Measurements from ENCODE around the gene TBC1D10B. TPM values are rescaled to one million over a fixed set of nuclear protein-coding genes. Genes with fewer than 3 reads are reported as not detected.

Gene TBC1D10B
- total RNA-seq, 3 donors from 2014 or later: 46.4 to 48.8 (median 47.5) TPM

- DNase-seq (peak in 1 of 3 donors; percentile 2), ATAC-seq (no peak)
- intact Hi-C loops (cut with DNase I, micrococcal nuclease): no loop called here
- Histone ChIP-seq H3K9me3 (no peaks in the 10 kb centered on the region), H3K4me3 (no peak overlapping the region), H3K4me1 (ENCODE audit: low read depth) (peaks cover 6% of the 10 kb centered on the region), H3K36me3 (ENCODE audit: low read depth) (no peaks in the 10 kb centered on the region)
- no peak for TF ChIP-seq CTCF (IDR thresholded peaks at IDR 0.05)
Measured at GRCh38 chr16:30416047-30416603, 45.8 kb upstream of the TBC1D10B start.

- Histone ChIP-seq H3K9me3 (no peaks in the 10 kb centered on the region), H3K36me3 (ENCODE audit: low read depth) (no peaks in the 10 kb centered on the region), H3K4me1 (ENCODE audit: low read depth) (peaks cover 8% of the 10 kb centered on the region), H3K4me3 (no peak overlapping the region)
- no peak for TF ChIP-seq CTCF (IDR thresholded peaks at IDR 0.05)
- intact Hi-C loops (cut with DNase I, micrococcal nuclease): no loop called here
- no peak for ATAC-seq
- DNase-seq: peak in 1 of 3 donors; percentile 7
Measured at GRCh38 chr16:30414159-30414558, 43.9 kb upstream of the TBC1D10B start.

GRCh38 chr16:30413112-30413806, 43.0 kb upstream of the TBC1D10B start:
- TF ChIP-seq CTCF (IDR thresholded peaks at IDR 0.05): no peak
- Histone ChIP-seq H3K4me3 (no peak overlapping the region), H3K9me3 (no peaks in the 10 kb centered on the region), H3K4me1 (ENCODE audit: low read depth) (peaks cover 8% of the 10 kb centered on the region), H3K36me3 (ENCODE audit: low read depth) (no peaks in the 10 kb centered on the region)
- no peak for ATAC-seq
- intact Hi-C loops (cut with DNase I, micrococcal nuclease): no loop called here
- DNase-seq: no peak

DNA sequence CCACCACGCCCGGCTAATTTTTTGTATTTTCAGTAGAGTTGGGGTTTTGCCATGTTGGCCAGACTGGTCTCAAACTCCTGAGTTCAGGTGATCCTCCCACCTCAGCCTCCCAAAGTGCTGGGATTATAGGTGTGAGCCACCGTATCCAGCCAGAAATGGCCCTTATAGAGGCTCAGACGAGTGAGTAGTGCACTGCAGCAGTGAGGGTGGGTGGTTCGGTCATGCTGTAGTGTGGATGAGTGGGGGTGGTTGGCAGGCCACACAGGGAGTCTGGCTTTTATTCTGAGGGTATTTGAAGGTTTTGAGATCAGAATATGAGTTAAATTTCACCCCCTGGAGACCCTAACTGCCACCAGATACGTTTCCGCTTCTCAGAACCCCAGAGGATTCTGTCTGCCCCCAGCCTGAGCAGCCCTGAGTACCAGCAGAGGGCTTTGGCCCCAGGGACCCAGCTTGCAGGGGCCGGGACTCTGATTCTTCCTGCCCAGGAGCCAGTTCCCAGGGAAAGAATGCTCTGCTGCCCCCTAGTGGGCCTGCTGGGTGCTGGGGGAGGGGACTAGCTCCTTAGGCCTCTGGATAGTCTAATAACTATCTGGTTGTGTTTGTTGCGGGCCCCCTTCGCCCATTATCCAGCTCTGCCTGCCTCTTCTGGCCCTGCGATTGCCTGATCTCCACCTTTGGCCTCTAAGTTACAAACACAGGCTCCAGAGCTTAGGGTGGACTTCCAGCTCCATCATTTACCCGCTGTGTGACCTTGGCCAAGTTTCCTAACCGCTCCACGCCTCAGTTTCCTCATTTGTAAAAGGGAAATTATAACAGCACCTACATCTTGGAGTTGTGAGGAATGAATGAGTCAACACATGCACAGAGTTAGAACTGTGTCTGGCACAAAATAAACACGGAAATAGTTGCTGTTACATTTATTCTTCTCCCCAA, 39.1 kb upstream of the TBC1D10B start:
- peak; percentile 94 for TF ChIP-seq CTCF (IDR thresholded peaks at IDR 0.05)
- intact Hi-C loops (cut with DNase I, micrococcal nuclease): no loop called here
- Histone ChIP-seq H3K9me3 (no peaks in the 10 kb centered on the region), H3K4me1 (ENCODE audit: low read depth) (peaks cover 3% of the 10 kb centered on the region), H3K36me3 (ENCODE audit: low read depth) (no peaks in the 10 kb centered on the region), H3K4me3 (no peak overlapping the region)
- peak; percentile 80 for ATAC-seq
- DNase-seq: peak; percentile 91 to 97 (median 96)

DNA sequence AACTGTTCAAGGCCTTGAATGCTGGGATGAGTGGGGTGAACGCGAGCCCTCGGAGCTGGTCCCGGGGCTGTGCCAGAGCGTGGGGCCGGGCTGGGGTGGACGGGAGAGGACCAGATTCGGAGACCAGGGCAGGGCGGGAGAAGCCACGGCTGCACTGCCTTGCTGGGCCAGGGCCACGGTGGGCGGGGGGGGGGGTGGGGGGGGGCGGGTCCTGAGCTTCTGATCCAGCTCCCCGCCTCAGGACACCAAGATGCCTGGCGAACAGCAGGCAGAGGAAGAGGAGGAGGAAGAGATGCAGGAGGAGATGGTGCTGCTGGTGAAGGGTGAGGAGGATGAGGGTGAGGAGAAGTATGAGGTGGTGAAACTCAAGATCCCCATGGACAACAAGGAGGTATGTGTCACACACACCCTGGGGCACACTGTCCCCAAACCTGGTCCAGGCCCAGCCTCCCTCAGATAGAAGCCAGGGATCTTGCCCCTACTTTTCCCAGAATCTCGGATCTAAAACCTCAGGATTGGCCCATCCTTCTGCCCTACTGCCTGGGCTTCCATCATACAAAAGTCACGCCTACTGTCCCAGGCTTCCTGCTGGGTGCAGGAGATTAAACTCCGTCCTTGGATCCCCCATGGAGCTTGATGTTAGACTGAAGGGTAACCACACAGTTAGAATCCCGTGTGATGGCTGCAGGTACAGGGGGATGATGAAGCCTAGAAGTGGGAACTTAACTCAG, 37.7 kb upstream of the TBC1D10B start:
- Histone ChIP-seq H3K36me3 (ENCODE audit: low read depth) (no peaks in the 10 kb centered on the region), H3K9me3 (no peaks in the 10 kb centered on the region), H3K4me1 (ENCODE audit: low read depth) (peaks cover 3% of the 10 kb centered on the region), H3K4me3 (peak overlapping the region; percentile 29)
- intact Hi-C loops (cut with DNase I, micrococcal nuclease): no loop called here
- no peak for ATAC-seq
- no peak for DNase-seq
- no peak for TF ChIP-seq CTCF (IDR thresholded peaks at IDR 0.05)

Data from mucosa of descending colon (tissue), 3 donors.